ENCODE data around the gene DSPP. TPM values are rescaled to one million over a fixed set of nuclear protein-coding genes. Genes with fewer than 3 reads are reported as not detected.

The DSPP gene
- total RNA-seq, 4 donors from 2014 or later, result not detected

DNA sequence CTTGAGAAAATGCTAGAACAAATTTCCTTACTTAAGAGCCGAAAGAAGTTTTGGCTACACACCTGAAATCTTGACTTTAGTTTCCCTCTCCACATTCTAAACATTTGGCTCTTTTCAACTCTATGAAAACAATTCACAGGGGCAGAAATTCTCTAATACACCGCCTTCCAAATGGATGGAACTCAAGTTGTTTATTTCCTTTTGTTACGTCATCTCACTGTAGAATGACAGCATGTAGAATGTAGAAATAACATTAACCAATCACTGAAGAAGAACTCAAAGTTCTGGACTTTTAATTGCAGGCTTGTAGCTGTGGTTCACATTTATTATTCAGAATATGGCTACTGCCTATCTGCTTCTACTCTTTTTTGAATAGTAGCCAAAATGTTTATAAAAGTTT is 43.6 kb downstream of the DSPP start:
- H3K27me3 ChIP-seq, result no peaks in the 10 kb centered on the region
- H3K36me3 ChIP-seq, result no peaks in the 10 kb centered on the region
- H3K4me1 ChIP-seq, result no peaks in the 10 kb centered on the region
- TF ChIP-seq POLR2A (IDR thresholded peaks at IDR 0.05) (no peak), EP300 (IDR thresholded peaks at IDR 0.05; ENCODE audit: low read depth) (no peak), POLR2AphosphoS5 (IDR thresholded peaks at IDR 0.05) (no peak)
- TF ChIP-seq, protein P1, sequence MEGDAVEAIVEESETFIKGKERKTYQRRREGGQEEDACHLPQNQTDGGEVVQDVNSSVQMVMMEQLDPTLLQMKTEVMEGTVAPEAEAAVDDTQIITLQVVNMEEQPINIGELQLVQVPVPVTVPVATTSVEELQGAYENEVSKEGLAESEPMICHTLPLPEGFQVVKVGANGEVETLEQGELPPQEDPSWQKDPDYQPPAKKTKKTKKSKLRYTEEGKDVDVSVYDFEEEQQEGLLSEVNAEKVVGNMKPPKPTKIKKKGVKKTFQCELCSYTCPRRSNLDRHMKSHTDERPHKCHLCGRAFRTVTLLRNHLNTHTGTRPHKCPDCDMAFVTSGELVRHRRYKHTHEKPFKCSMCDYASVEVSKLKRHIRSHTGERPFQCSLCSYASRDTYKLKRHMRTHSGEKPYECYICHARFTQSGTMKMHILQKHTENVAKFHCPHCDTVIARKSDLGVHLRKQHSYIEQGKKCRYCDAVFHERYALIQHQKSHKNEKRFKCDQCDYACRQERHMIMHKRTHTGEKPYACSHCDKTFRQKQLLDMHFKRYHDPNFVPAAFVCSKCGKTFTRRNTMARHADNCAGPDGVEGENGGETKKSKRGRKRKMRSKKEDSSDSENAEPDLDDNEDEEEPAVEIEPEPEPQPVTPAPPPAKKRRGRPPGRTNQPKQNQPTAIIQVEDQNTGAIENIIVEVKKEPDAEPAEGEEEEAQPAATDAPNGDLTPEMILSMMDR (IDR thresholded peaks at IDR 0.05), result no peak
- no peak overlapping the region for H3K4me3 ChIP-seq
- no peak overlapping the region for H3K27ac ChIP-seq
- DNase-seq, result no peak
- in situ Hi-C loops (cut with MboI; ENCODE audit: low pct_ligation_motif_present in 1 of 4, low pct_unique_long_range_greater_than_20kb in 1 of 4, low sequenced_read_pairs in 3 of 4) (loop anchor here in 1 of 4 donors (25.0 kb wide), 1 partner anchor 335 kb away; the partner anchor contains the start of gene SPP1), intact Hi-C loops (cut with DNase I; ENCODE audit: low total_unique reads) (no loop called here)
- 82 to 86% methylated on average over 3 of the region's 3 CpGs for WGBS, 2 donors (ENCODE audit: low coverage in 1 of 2)
- H3K9me3 ChIP-seq, result no peaks in the 10 kb centered on the region

DNA sequence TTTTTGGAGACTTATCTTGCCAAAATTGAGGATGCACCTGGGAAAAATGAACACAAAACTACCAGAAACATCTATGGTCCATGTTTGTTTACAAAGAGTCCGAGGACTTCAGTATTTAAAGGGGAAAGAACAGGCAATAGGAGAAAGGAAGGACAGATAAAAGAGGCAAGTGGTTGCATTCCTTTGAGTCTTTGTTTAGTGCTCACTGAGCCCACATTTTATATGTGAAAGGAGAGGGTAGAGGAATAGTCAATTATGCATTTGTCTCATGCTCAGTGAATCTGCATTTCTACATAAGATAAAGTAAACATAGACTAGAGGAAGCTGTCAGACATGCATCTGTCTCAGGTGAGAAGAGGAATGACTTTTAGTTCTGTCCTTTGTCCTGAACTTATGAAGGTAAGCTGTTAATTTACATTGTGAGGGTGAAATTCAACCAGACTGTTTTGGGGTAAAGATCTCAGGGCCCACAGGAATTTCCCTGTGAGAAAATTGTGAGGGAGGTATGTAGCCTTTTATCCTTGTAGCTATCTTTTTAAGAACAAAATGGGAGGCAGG is 46.2 kb downstream of the DSPP start:
- H3K4me3 ChIP-seq, result no peak overlapping the region
- 58 to 86% methylated on average over 1 of the region's 1 CpG for WGBS, 2 donors (ENCODE audit: low coverage in 1 of 2)
- no peaks in the 10 kb centered on the region for H3K27me3 ChIP-seq
- peaks cover 0 to 9% (median 2%) of the 10 kb centered on the region in 4 donors for H3K4me1 ChIP-seq
- in situ Hi-C loops (cut with MboI; ENCODE audit: low pct_ligation_motif_present in 1 of 4, low pct_unique_long_range_greater_than_20kb in 1 of 4, low sequenced_read_pairs in 3 of 4), result loop anchor here in 1 of 4 donors (25.0 kb wide), 1 partner anchor 333 kb away; the partner anchor contains the start of gene SPP1
- intact Hi-C loops (cut with DNase I; ENCODE audit: low total_unique reads), result no loop called here
- H3K36me3 ChIP-seq, result no peaks in the 10 kb centered on the region
- DNase-seq, result no peak
- H3K27ac ChIP-seq, result no peak overlapping the region
- no peak for TF ChIP-seq EP300 (IDR thresholded peaks at IDR 0.05; ENCODE audit: low read depth)
- TF ChIP-seq POLR2A (IDR thresholded peaks at IDR 0.05), result no peak
- no peak for TF ChIP-seq POLR2AphosphoS5 (IDR thresholded peaks at IDR 0.05)
- TF ChIP-seq, protein P1 (IDR thresholded peaks at IDR 0.05), result no peak
- H3K9me3 ChIP-seq, result no peaks in the 10 kb centered on the region

DNA sequence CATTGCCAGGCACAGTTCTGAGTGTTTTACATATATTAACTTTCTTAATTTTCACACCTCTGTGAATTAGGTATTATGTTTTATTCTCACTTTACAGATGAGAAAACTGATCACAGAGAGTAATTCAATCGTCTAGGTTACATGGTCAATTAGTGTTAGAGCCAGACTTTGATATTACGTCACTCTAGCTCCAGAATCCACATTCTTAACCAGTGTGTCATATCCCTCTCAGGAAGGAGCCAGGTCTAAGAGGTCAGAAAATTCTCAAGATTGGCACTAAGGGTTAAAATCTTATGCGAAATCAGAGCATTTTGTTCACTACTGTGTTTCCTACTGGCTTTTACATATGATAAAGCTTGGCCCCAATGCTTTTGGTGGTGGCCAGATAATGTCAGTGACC is 49.2 kb downstream of the DSPP start:
- DNase-seq, result no peak

DNA sequence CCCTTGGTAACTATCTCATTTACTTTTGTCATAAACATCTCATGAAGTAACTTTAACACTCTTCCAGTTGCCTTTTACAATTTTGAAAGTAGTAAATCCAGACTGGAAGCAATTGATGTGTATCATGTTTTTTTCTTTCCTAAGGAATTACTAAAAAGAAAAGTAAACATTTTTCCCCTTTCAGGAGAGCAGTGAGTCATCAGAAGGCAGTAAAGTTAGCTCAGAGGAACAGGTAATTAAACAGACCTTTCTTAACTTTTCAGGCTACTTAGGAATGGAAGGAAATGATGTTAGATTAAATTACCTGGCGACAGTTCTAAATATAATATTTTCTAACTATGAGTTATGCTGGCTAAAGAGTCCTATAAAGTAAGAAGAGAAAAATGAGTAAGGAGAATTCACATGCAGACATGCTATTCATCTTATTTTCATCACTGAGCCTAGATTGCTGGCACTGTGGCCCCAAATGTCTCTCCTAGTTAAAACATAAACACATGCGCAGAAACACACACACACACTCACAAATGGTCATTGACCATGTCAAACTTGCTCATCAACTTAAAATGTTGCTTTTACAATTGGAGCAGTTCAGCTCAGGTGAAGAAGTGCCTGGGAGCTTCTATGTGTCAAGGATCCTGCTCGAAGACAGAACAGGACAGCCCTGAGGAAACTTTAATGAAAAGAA is 51.1 kb downstream of the DSPP start:
- DNase-seq, result no peak
- no peak for TF ChIP-seq POLR2A (IDR thresholded peaks at IDR 0.05)
- TF ChIP-seq, protein P1 (IDR thresholded peaks at IDR 0.05), result no peak
- TF ChIP-seq EP300 (IDR thresholded peaks at IDR 0.05; ENCODE audit: low read depth), result no peak
- no peak for TF ChIP-seq POLR2AphosphoS5 (IDR thresholded peaks at IDR 0.05)
- H3K9me3 ChIP-seq, result no peaks in the 10 kb centered on the region
- in situ Hi-C loops (cut with MboI; ENCODE audit: low pct_ligation_motif_present in 1 of 4, low pct_unique_long_range_greater_than_20kb in 1 of 4, low sequenced_read_pairs in 3 of 4), result loop anchor here in 1 of 4 donors (25.0 kb wide), 1 partner anchor 328 kb away; the partner anchor contains the start of gene SPP1
- H3K27ac ChIP-seq, result no peak overlapping the region
- 49 to 54% methylated on average over 3 of the region's 3 CpGs for WGBS, 2 donors (ENCODE audit: low coverage in 1 of 2)
- peaks cover 0 to 14% (median 2%) of the 10 kb centered on the region in 4 donors for H3K4me1 ChIP-seq
- no peaks in the 10 kb centered on the region for H3K27me3 ChIP-seq
- H3K4me3 ChIP-seq, result no peak overlapping the region
- intact Hi-C loops (cut with DNase I; ENCODE audit: low total_unique reads), result no loop called here
- no peaks in the 10 kb centered on the region for H3K36me3 ChIP-seq

More for the DNA sequence above, 49.2 kb downstream of the DSPP start:
- Histone ChIP-seq H3K9me3 (no peaks in the 10 kb centered on the region), H3K27me3 (no peaks in the 10 kb centered on the region), H3K36me3 (no peaks in the 10 kb centered on the region), H3K4me3 (no peak overlapping the region), H3K4me1 (peaks cover 0 to 14% (median 2%) of the 10 kb centered on the region in 4 donors), H3K27ac (no peak overlapping the region)
- WGBS, 2 donors (ENCODE audit: low coverage in 1 of 2), result 74 to 93% methylated on average over 3 of the region's 3 CpGs
- TF ChIP-seq, protein P1 (IDR thresholded peaks at IDR 0.05), result no peak
- TF ChIP-seq POLR2AphosphoS5 (IDR thresholded peaks at IDR 0.05), result no peak
- TF ChIP-seq POLR2A (IDR thresholded peaks at IDR 0.05), result no peak
- no peak for TF ChIP-seq EP300 (IDR thresholded peaks at IDR 0.05; ENCODE audit: low read depth)
- in situ Hi-C loops (cut with MboI; ENCODE audit: low pct_ligation_motif_present in 1 of 4, low pct_unique_long_range_greater_than_20kb in 1 of 4, low sequenced_read_pairs in 3 of 4) (loop anchor here in 1 of 4 donors (25.0 kb wide), 1 partner anchor 330 kb away; the partner anchor contains the start of gene SPP1), intact Hi-C loops (cut with DNase I; ENCODE audit: low total_unique reads) (no loop called here)

All from transverse colon (tissue), 4 donors.